Activated T-cell treated with anti-CD3 and anti-CD28 coated beads, Interleukin-2, amount 50 U/mL, for 4 hours (primary cell): ENCODE results near the gene ITPRIPL2. TPM values are rescaled to one million over a fixed set of nuclear protein-coding genes. Genes with fewer than 3 reads are reported as not detected.
A peak's percentile ranks its signal among the peaks of the same experiment; 100 is the strongest.

Source experiments
- ATAC-seq, 2 donors: fragments of 200-7000 bp; cut with Tn5 transposase; one replicate each; pipeline ENCODE4 v1.10.0; 2021
- DNase-seq: peaks from one replicate; pipeline ENCODE4 v3.0.0-alpha.2; 2020
- H3K27me3 Mint-ChIP-seq: one replicate; pipeline ENCODE4 v1.8.0; 2021; ENCODE audit warnings: low read depth, mixed read lengths
- H3K36me3 Mint-ChIP-seq: one replicate; pipeline ENCODE4 v1.8.0; 2022; ENCODE audit warnings: mixed read lengths; ENCODE audit not compliant: insufficient read depth
- H3K4me1 Mint-ChIP-seq: one replicate; pipeline ENCODE4 v1.8.0; 2021; ENCODE audit warnings: low read depth, mixed read lengths
- H3K4me3 Mint-ChIP-seq: one replicate; pipeline ENCODE4 v1.8.0; 2021; ENCODE audit warnings: mild to moderate bottlenecking, moderate library complexity, mixed read lengths
- H3K9me3 Mint-ChIP-seq: one replicate; pipeline ENCODE4 v1.8.0; 2021; ENCODE audit warnings: mixed read lengths
- total RNA-seq, 3 donors: library from RNA; stranded (reverse); gene quantifications; one replicate each; pipeline ENCODE4 v1.2.1, GENCODE V29; 2021

Gene ITPRIPL2
- 10 to 100 TPM in 1 of 3 donors, 1 to 10 TPM in 2; 6.0 to 12.3 (median 7.8) TPM for total RNA-seq

- Mint-ChIP-seq H3K9me3 (no peaks in the 10 kb centered on the region), H3K4me1 (peaks cover 14% of the 10 kb centered on the region), H3K27me3 (peaks cover 20% of the 10 kb centered on the region), H3K36me3 (no peaks in the 10 kb centered on the region), H3K4me3 (peak within 1 kb of the TSS; percentile 66)
- DNase-seq (no peak), ATAC-seq (peak; percentile 28 to 56)
Observed at GRCh38 chr16:19113577-19114358, at the start of gene ITPRIPL2. ITPRIPL2 (plus strand) TSS chr16:19113964; CDS start chr16:19114462, 498 bp downstream.

- peak overlapping the region; percentile 90 for H3K4me3 Mint-ChIP-seq
- H3K9me3 Mint-ChIP-seq: no peaks in the 10 kb centered on the region
- H3K4me1 Mint-ChIP-seq: peaks cover 15% of the 10 kb centered on the region
- H3K27me3 Mint-ChIP-seq: no peaks in the 10 kb centered on the region
- H3K36me3 Mint-ChIP-seq: peaks cover 4% of the 10 kb centered on the region
- no peak for DNase-seq
- ATAC-seq: no peak
Observed at GRCh38 chr16:19066988-19067348, 46.8 kb upstream of the ITPRIPL2 start.

- peaks cover 10% of the 10 kb centered on the region for H3K36me3 Mint-ChIP-seq
- H3K27me3 Mint-ChIP-seq: no peaks in the 10 kb centered on the region
- no peaks in the 10 kb centered on the region for H3K9me3 Mint-ChIP-seq
- peaks cover 15% of the 10 kb centered on the region for H3K4me1 Mint-ChIP-seq
- H3K4me3 Mint-ChIP-seq: peak within 1 kb of the TSS; percentile 90
- ATAC-seq (peak; percentile 94), DNase-seq (peak; percentile 97)
Observed at GRCh38 chr16:19067349-19068236, 46.2 kb upstream of the ITPRIPL2 start, which contains the start of gene COQ7. COQ7 (plus strand) TSS chr16:19067614; CDS start chr16:19067665, 51 bp downstream.

DNA sequence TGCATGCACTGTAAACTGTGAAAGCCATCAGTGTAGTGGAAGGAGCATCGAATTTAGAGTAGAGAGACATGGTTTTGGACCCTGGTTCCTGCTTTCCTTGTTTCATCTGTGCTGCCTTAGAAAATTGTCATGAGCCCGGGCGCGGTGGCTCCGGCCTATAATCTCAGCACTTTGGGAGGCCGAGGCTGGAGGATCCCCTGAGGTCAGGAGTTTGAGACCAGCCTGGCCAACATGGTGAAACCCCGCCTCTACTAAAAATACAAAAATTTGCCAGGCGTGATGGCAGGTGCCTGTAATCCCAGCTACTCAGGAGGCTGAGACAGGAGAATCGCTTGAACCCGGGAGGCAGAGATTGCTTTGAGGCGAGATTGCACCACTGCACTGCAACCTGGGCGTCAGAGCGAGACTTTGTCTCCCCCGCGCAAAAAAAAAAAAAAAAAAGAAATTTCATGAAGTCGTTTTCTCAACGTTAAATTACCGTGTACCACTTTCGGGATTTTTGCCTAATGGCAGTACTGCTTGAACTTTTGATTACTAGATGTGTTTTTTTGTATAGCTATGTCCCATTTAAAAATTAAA, 45.4 kb upstream of the ITPRIPL2 start:
- DNase-seq (no peak), ATAC-seq (no peak)
- H3K4me3 Mint-ChIP-seq: peak overlapping the region; percentile 90
- peaks cover 15% of the 10 kb centered on the region for H3K4me1 Mint-ChIP-seq
- peaks cover 10% of the 10 kb centered on the region for H3K36me3 Mint-ChIP-seq
- no peaks in the 10 kb centered on the region for H3K9me3 Mint-ChIP-seq
- no peaks in the 10 kb centered on the region for H3K27me3 Mint-ChIP-seq

GRCh38 chr16:19071811-19072777, 41.7 kb upstream of the ITPRIPL2 start:
- H3K27me3 Mint-ChIP-seq: no peaks in the 10 kb centered on the region
- peak; percentile 32 for DNase-seq
- ATAC-seq: no peak
- H3K36me3 Mint-ChIP-seq: peaks cover 20% of the 10 kb centered on the region
- no peak overlapping the region for H3K4me3 Mint-ChIP-seq
- H3K9me3 Mint-ChIP-seq: no peaks in the 10 kb centered on the region
- H3K4me1 Mint-ChIP-seq: peaks cover 13% of the 10 kb centered on the region

- Mint-ChIP-seq H3K27me3 (no peaks in the 10 kb centered on the region), H3K4me1 (peaks cover 4% of the 10 kb centered on the region), H3K9me3 (no peaks in the 10 kb centered on the region), H3K36me3 (peaks cover 24% of the 10 kb centered on the region), H3K4me3 (no peak overlapping the region)
- no peak for DNase-seq
- ATAC-seq: no peak
Observed at GRCh38 chr16:19073344-19073743, 40.4 kb upstream of the ITPRIPL2 start.

DNA sequence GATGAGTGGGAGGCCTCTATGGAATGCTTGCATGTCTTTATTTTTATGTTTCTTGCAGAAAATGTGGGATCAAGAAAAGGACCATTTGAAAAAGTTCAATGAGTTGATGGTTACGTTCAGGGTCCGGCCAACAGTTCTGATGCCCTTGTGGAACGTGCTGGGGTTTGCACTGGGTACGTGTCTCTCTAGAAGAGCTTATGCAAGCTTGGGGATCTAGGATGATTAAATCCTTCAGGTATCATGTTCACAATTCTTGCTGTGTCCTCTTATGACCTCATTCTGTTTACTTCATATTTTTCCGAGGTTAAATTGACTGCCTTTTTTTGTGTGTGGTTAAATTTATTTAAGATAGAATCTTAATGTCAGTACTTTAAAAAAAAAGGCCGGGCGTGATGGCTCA, 39.9 kb upstream of the ITPRIPL2 start:
- Mint-ChIP-seq H3K9me3 (no peaks in the 10 kb centered on the region), H3K27me3 (no peaks in the 10 kb centered on the region), H3K36me3 (peaks cover 28% of the 10 kb centered on the region), H3K4me1 (peaks cover 2% of the 10 kb centered on the region), H3K4me3 (no peak overlapping the region)
- ATAC-seq (no peak), DNase-seq (no peak)

GRCh38 chr16:19075511-19075910, 38.3 kb upstream of the ITPRIPL2 start:
- no peaks in the 10 kb centered on the region for H3K4me1 Mint-ChIP-seq
- H3K9me3 Mint-ChIP-seq: no peaks in the 10 kb centered on the region
- no peaks in the 10 kb centered on the region for H3K27me3 Mint-ChIP-seq
- ATAC-seq (no peak), DNase-seq (no peak)
- H3K36me3 Mint-ChIP-seq: peaks cover 35% of the 10 kb centered on the region
- no peak overlapping the region for H3K4me3 Mint-ChIP-seq

DNA sequence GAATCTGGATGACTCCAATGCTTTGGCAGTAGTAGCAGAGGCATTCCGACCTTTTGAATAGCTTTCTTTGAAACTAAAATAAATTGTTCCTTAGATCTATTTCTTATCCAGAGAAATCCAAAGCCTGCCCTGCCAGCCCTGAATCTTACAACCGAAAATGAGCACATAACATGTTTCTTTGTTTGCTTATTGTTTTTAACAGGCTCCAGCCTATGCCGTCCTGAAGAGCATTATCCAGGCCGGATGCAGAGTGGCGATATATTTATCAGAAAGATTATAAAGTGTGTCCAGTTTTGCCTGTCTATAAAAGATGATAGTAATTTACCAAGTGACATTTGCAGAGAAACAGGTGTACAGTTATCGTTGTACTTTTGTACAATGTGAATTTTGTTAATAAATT, 35.9 kb upstream of the ITPRIPL2 start:
- Mint-ChIP-seq H3K9me3 (no peaks in the 10 kb centered on the region), H3K36me3 (peaks cover 37% of the 10 kb centered on the region), H3K27me3 (no peaks in the 10 kb centered on the region), H3K4me3 (no peak overlapping the region), H3K4me1 (no peaks in the 10 kb centered on the region)
- DNase-seq (no peak), ATAC-seq (no peak)

DNA sequence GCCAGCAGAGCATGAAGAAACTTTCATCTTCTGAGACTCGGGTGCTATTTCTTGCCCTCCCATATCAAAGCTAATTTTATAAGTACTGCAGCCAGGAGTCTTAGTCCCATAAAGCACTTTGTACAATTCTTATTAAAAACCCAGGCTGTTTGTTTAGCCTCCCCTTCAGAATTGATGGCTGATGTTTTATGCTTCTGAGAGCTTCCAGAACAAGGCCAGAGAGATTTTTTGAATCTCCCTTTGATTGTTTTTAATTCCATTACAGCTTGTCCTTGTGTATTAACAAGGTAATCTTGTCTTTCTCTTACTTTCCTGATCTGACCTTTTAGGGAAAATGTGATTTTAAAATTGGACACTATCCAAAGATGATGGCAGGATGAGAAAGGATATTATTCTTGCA, 30.1 kb upstream of the ITPRIPL2 start:
- Mint-ChIP-seq H3K4me3 (no peak overlapping the region), H3K36me3 (peaks cover 21% of the 10 kb centered on the region), H3K9me3 (no peaks in the 10 kb centered on the region), H3K27me3 (peaks cover 5% of the 10 kb centered on the region), H3K4me1 (peaks cover 5% of the 10 kb centered on the region)
- no peak for DNase-seq
- no peak for ATAC-seq

GRCh38 chr16:19084139-19084538, 29.6 kb upstream of the ITPRIPL2 start:
- Mint-ChIP-seq H3K4me3 (no peak overlapping the region), H3K4me1 (peaks cover 5% of the 10 kb centered on the region), H3K27me3 (peaks cover 5% of the 10 kb centered on the region), H3K9me3 (no peaks in the 10 kb centered on the region), H3K36me3 (peaks cover 17% of the 10 kb centered on the region)
- no peak for ATAC-seq
- no peak for DNase-seq

DNA sequence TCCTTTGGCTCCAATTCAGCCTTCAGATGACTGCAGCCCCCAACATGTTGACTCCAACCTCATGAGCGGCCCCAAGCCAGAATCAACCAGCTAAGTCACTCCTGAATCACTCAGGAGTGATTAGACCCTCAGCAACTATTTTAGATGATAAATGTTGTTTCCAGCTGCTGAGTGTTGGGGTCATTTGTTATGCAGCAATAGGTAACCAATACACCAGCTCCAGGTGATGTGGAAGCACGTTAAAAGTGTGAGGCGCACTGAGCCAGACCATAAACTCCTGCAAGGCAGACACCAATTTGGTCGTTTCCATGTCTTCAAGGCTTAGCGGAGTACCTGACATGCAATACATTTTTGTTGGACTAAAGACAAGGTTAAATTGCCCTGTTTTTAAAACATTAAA, 28.9 kb upstream of the ITPRIPL2 start:
- Mint-ChIP-seq H3K36me3 (peaks cover 14% of the 10 kb centered on the region), H3K4me3 (no peak overlapping the region), H3K9me3 (no peaks in the 10 kb centered on the region), H3K27me3 (peaks cover 5% of the 10 kb centered on the region), H3K4me1 (peaks cover 5% of the 10 kb centered on the region)
- DNase-seq (no peak), ATAC-seq (no peak)

DNA sequence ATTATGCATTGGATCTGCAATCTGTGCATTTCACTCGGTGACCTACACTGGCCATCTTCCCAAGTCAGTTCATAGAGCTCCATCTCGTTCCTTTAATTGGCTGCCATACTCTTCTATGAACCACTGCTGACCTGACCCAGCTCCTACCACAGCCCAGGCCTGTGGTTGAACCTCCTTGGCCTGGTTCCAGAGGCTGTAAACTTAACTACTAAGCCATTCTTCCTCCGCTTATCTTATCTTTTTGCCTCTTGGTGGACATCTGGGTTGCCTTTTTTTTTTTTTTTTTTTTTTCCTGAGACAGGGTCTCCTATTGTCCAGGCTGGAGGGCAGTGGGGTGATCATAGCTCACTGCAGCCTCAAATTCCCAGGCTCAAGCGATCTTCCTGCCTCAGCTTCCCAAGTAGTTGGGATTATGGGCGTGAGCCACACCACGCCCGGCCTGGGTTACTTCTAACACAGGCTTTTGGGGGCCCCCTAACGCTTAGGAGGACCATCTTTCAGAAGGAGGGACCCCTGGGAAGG, 28.0 kb upstream of the ITPRIPL2 start:
- Mint-ChIP-seq H3K4me3 (no peak overlapping the region), H3K9me3 (no peaks in the 10 kb centered on the region), H3K4me1 (peaks cover 5% of the 10 kb centered on the region), H3K36me3 (peaks cover 12% of the 10 kb centered on the region), H3K27me3 (peaks cover 5% of the 10 kb centered on the region)
- DNase-seq: no peak
- no peak for ATAC-seq
